Measurements from ENCODE around the gene FUZ. TPM values are rescaled to one million over a fixed set of nuclear protein-coding genes. Genes with fewer than 3 reads are reported as not detected.
A peak's percentile ranks its signal among the peaks of the same experiment; 100 is the strongest.

The FUZ gene
- polyA plus RNA-seq, 1 of the 3 experiments (the other 2 are of a cell fraction), result 29.9 TPM

DNA sequence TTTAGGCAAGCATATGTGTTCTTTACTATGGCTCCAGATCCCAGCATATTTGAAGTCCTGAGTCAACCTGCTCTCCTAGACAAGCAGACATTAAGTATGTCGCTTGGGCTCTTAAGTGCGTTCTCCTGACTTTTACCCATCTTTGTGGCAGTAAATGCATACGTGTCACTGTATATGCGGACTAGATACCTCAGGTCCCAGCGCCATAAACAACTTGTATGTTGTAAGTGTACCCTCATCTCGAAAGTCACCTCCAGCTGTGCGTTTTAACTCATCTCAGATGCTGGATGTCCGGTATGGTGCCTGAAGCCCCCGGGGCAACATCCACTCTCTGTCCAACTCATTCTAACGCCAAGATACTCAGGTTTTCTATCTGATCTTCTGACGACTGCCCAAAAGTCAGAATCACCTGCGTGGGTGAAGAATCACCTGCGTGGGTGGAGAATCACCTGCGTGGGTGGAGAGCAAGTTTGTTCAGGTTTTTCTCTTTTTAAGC lies 39.6 kb upstream of the FUZ start:
- POLR2A ChIA-PET, result interaction anchor here (3.2 kb wide), 2 partner anchors 8 to 12 kb away, joined by 16 to 25 read pairs; no protein-coding TSS in a partner anchor
- 44% methylated on average over 14 of the region's 14 CpGs for WGBS (ENCODE audit: low lambda C conversion rate)
- no peaks in the 10 kb centered on the region for H3K9me2 ChIP-seq
- peaks cover 53% of the 10 kb centered on the region for H3K79me2 ChIP-seq (ENCODE audit: insufficient read depth)
- H3K27me3 ChIP-seq (ENCODE audit: insufficient read depth), result no peaks in the 10 kb centered on the region
- peaks cover 12 to 18% of the 10 kb centered on the region in 2 experiments for H3K36me3 ChIP-seq (replicated peaks in 1 of 2; ENCODE audit: control insufficient read depth in 1 of 2, insufficient read depth in 2 of 2, low read length in 1 of 2)
- CTCF ChIA-PET, result interaction anchor here (0.6 to 4.2 kb wide), 3 partner anchors 11 to 48 kb away, joined by 3 to 20 read pairs (median 3); no protein-coding TSS in a partner anchor
- TF ChIP-seq EP300 (IDR thresholded peaks at IDR 0.05; ENCODE audit: borderline replicate concordance in 1 of 2, low read depth in 1 of 2, low read length in 1 of 2), result no peak
- no peak for TF ChIP-seq GABPA (IDR thresholded peaks at IDR 0.05; ENCODE audit: low read depth)
- no peak for TF ChIP-seq MXI1 (IDR thresholded peaks at IDR 0.05; ENCODE audit: low read depth, low read length)
- TF ChIP-seq, protein P1, sequence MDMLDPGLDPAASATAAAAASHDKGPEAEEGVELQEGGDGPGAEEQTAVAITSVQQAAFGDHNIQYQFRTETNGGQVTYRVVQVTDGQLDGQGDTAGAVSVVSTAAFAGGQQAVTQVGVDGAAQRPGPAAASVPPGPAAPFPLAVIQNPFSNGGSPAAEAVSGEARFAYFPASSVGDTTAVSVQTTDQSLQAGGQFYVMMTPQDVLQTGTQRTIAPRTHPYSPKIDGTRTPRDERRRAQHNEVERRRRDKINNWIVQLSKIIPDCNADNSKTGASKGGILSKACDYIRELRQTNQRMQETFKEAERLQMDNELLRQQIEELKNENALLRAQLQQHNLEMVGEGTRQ (IDR thresholded peaks at IDR 0.05; ENCODE audit: borderline replicate concordance, low read depth, low read length), result no peak
- no peak for TF ChIP-seq RFX5 (IDR thresholded peaks at IDR 0.05; ENCODE audit: low read length)
- no peak for TF ChIP-seq ELF1 (IDR thresholded peaks at IDR 0.05)
- no peak for TF ChIP-seq POLR2AphosphoS5 (IDR thresholded peaks at IDR 0.05; ENCODE audit: low read depth, low read length)
- no peak for TF ChIP-seq ZBTB33 (IDR thresholded peaks at IDR 0.05; ENCODE audit: borderline replicate concordance, low read depth)
- TF ChIP-seq, protein P2, sequence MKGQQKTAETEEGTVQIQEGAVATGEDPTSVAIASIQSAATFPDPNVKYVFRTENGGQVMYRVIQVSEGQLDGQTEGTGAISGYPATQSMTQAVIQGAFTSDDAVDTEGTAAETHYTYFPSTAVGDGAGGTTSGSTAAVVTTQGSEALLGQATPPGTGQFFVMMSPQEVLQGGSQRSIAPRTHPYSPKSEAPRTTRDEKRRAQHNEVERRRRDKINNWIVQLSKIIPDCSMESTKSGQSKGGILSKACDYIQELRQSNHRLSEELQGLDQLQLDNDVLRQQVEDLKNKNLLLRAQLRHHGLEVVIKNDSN (IDR thresholded peaks at IDR 0.05; ENCODE audit: borderline replicate concordance, low read depth), result no peak
- TF ChIP-seq CHD2 (IDR thresholded peaks at IDR 0.05; ENCODE audit: low read length, partially characterized antibody), result no peak
- peak overlapping the region; percentile 90 for H3K4me2 ChIP-seq
- H3K9ac ChIP-seq, result peak overlapping the region; percentile 42; the same call in 1 of the 2 replicates
- peaks cover 54% of the 10 kb centered on the region for H4K20me1 ChIP-seq (ENCODE audit: insufficient read depth)
- H3K4me1 ChIP-seq (ENCODE audit: control insufficient read depth in 1 of 2, insufficient read depth in 2 of 2, low read depth in 1 of 2, low read length in 1 of 2), result peaks cover 15 to 32% of the 10 kb centered on the region in 2 experiments; a peak in 3 of 4 replicates
- no peak for DNase-seq
- H2AFZ ChIP-seq (ENCODE audit: low read depth), result no peak overlapping the region
- H3F3A ChIP-seq (replicated peaks; ENCODE audit: insufficient read depth), result peaks cover 52% of the 10 kb centered on the region
- no peak overlapping the region; a peak in 1 of 4 replicates for H3K27ac ChIP-seq (ENCODE audit: low read depth in 2 of 2, low read length in 1 of 2)
- peak overlapping the region; percentile 77 to 89 for H3K4me3 ChIP-seq (ENCODE audit: low read depth in 2 of 2, low read length in 1 of 2)
- no peaks in the 10 kb centered on the region for H3K9me3 ChIP-seq

All from SK-N-SH (cell line).